HepG2 (cell line): ENCODE data around the gene GHRH. TPM values are rescaled to one million over a fixed set of nuclear protein-coding genes. Genes with fewer than 3 reads are reported as not detected.

Source experiments
- ATF1 ChIP-seq: IDR thresholded peaks from 2 replicates; pipeline ENCODE4 v1.6.1; 2016; ENCODE audit warnings: mild to moderate bottlenecking, control low read depth
- CEBPB ChIP-seq: IDR thresholded peaks from 2 replicates; pipeline ENCODE4 v1.6.1; 2011; ENCODE audit warnings: low read depth, low read length, improper control_type of control experiment, borderline replicate concordance
- ETV5 ChIP-seq: IDR thresholded peaks from 2 replicates; pipeline ENCODE4 v1.6.1; 2018; ENCODE audit warnings: missing biosample characterization, missing genetic modification reagents, inconsistent platforms, borderline replicate concordance
- FOSL2 ChIP-seq: sonication (generic); formaldehyde crosslinking; IDR thresholded peaks from 2 replicates; pipeline ENCODE4 v1.4.0; 2020; ENCODE audit warnings: missing genetic modification reagents
- MTA1 ChIP-seq: sonication (generic); formaldehyde crosslinking; IDR thresholded peaks from 2 replicates; pipeline ENCODE4 v1.4.0; 2020; ENCODE audit warnings: missing genetic modification reagents, mild to moderate bottlenecking, borderline replicate concordance
- NAIF1 ChIP-seq: sonication (generic); formaldehyde crosslinking; IDR thresholded peaks from 2 replicates; pipeline ENCODE4 v1.5.0; 2020; ENCODE audit warnings: mild to moderate bottlenecking, missing genetic modification reagents, borderline replicate concordance
- NCOA1 ChIP-seq: sonication (generic); formaldehyde crosslinking; IDR thresholded peaks from 2 replicates; pipeline ENCODE4 v1.9.0; 2021; ENCODE audit warnings: missing genetic modification reagents
- PAF1 ChIP-seq: IDR thresholded peaks from 2 replicates; pipeline ENCODE4 v1.6.1; 2016; ENCODE audit warnings: missing genetic modification reagents, missing compliant biosample characterization
- ZBTB2 ChIP-seq: sonication (generic); formaldehyde crosslinking; IDR thresholded peaks from 2 replicates; pipeline ENCODE4 v1.8.0; 2022; ENCODE audit warnings: low read depth, missing genetic modification reagents
- ZC3H13 ChIP-seq: sonication (generic); formaldehyde crosslinking; IDR thresholded peaks from 2 replicates; pipeline ENCODE4 v1.8.1; 2023; ENCODE audit warnings: mild to moderate bottlenecking, missing genetic modification reagents, moderate library complexity
- ZMYM2 ChIP-seq: sonication (generic); formaldehyde crosslinking; IDR thresholded peaks from 2 replicates; pipeline ENCODE4 v1.8.0; 2022; ENCODE audit warnings: mild to moderate bottlenecking, missing genetic modification reagents
- ZNF564 ChIP-seq: sonication (generic); formaldehyde crosslinking; IDR thresholded peaks from 2 replicates; pipeline ENCODE4 v1.8.1; 2023; ENCODE audit warnings: mild to moderate bottlenecking, missing genetic modification reagents
- ZNF616 ChIP-seq: sonication (generic); formaldehyde crosslinking; IDR thresholded peaks from 2 replicates; pipeline ENCODE4 v1.5.0; 2020; ENCODE audit warnings: low read depth, mild to moderate bottlenecking, missing genetic modification reagents
- ZNF772 ChIP-seq: sonication (generic); formaldehyde crosslinking; IDR thresholded peaks from 2 replicates; pipeline ENCODE4 v1.5.0; 2020; ENCODE audit warnings: mild to moderate bottlenecking, missing genetic modification reagents
- polyA plus RNA-seq, 8 experiments: library from polyadenylated mRNA; depleted of rRNA in 3 of 8; stranded (reverse) in 7 of 8; unstranded in 1 of 8; fragments of >200 nt; fragmentation: Illumina TruSeq in 4 of 8; extraction: Trizol in 4 of 8; gene quantifications; 2 replicates each; pipeline versions ENCODE4 v1.2.1 to v1.2.3, GENCODE V29; 2011 to 2016; ENCODE audit warnings: low read depth in 4 of 8, missing spikeins in 1 of 8, mixed read lengths in 1 of 8; ENCODE audit not compliant: insufficient read depth in 1 of 8
- total RNA-seq, 5 experiments: library from RNA; depleted of rRNA; stranded (reverse); fragments of >200 nt; fragmentation: Illumina TruSeq; extraction: Trizol; gene quantifications; 2 replicates each; pipeline ENCODE4 v1.2.3, GENCODE V29; 2016; ENCODE audit warnings: low read depth in 1 of 5
- TF ChIP-seq, protein P1 (sequence below): IDR thresholded peaks from 2 replicates; pipeline ENCODE4 v1.6.1; 2016; ENCODE audit warnings: low read depth, borderline replicate concordance
- TF ChIP-seq, protein P2 (sequence below): sonication (generic); formaldehyde crosslinking; IDR thresholded peaks from 2 replicates; pipeline ENCODE4 v1.4.0; 2020; ENCODE audit warnings: missing genetic modification reagents
- TF ChIP-seq, protein P3 (sequence below): sonication (generic); formaldehyde crosslinking; IDR thresholded peaks from 2 replicates; pipeline ENCODE4 v1.4.0; 2020; ENCODE audit warnings: low read depth, mild to moderate bottlenecking, missing genetic modification reagents
- TF ChIP-seq, protein P4 (sequence below): IDR thresholded peaks from 2 replicates; pipeline ENCODE4 v1.6.1; 2016

GHRH gene
- total and polyA plus RNA-seq, 2 of the 13 experiments (the other 11 are each of a cell fraction or from before 2014, with no cell fraction given), result not detected

- TF ChIP-seq, protein P1, sequence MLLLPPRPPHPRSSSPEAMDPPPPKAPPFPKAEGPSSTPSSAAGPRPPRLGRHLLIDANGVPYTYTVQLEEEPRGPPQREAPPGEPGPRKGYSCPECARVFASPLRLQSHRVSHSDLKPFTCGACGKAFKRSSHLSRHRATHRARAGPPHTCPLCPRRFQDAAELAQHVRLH, result 0 out of 2 replicates have a peak, but pooled peaks have one; percentile 53
- TF ChIP-seq ETV5 (CRISPR knock-in tag) (peak; percentile 48; the same call in 1 of the 2 replicates), ZMYM2 (CRISPR knock-in tag) (no peak), FOSL2 (CRISPR knock-in tag) (peak; percentile 89), ZC3H13 (CRISPR knock-in tag) (peak; percentile 69; the same call in 1 of the 2 replicates), ATF1 (no peak), NAIF1 (CRISPR knock-in tag) (0 out of 2 replicates have a peak, but pooled peaks have one; percentile 64), ZBTB2 (CRISPR knock-in tag) (peak; percentile 43; the same call in 1 of the 2 replicates), NCOA1 (no peak), ZNF564 (CRISPR knock-in tag) (no peak), ZNF616 (CRISPR knock-in tag) (no peak), CEBPB (peak; percentile 79), PAF1 (CRISPR knock-in tag) (no peak), ZNF772 (CRISPR knock-in tag) (peak; percentile 79), MTA1 (peak; percentile 75; the same call in 1 of the 2 replicates)
- TF ChIP-seq, protein P2, sequence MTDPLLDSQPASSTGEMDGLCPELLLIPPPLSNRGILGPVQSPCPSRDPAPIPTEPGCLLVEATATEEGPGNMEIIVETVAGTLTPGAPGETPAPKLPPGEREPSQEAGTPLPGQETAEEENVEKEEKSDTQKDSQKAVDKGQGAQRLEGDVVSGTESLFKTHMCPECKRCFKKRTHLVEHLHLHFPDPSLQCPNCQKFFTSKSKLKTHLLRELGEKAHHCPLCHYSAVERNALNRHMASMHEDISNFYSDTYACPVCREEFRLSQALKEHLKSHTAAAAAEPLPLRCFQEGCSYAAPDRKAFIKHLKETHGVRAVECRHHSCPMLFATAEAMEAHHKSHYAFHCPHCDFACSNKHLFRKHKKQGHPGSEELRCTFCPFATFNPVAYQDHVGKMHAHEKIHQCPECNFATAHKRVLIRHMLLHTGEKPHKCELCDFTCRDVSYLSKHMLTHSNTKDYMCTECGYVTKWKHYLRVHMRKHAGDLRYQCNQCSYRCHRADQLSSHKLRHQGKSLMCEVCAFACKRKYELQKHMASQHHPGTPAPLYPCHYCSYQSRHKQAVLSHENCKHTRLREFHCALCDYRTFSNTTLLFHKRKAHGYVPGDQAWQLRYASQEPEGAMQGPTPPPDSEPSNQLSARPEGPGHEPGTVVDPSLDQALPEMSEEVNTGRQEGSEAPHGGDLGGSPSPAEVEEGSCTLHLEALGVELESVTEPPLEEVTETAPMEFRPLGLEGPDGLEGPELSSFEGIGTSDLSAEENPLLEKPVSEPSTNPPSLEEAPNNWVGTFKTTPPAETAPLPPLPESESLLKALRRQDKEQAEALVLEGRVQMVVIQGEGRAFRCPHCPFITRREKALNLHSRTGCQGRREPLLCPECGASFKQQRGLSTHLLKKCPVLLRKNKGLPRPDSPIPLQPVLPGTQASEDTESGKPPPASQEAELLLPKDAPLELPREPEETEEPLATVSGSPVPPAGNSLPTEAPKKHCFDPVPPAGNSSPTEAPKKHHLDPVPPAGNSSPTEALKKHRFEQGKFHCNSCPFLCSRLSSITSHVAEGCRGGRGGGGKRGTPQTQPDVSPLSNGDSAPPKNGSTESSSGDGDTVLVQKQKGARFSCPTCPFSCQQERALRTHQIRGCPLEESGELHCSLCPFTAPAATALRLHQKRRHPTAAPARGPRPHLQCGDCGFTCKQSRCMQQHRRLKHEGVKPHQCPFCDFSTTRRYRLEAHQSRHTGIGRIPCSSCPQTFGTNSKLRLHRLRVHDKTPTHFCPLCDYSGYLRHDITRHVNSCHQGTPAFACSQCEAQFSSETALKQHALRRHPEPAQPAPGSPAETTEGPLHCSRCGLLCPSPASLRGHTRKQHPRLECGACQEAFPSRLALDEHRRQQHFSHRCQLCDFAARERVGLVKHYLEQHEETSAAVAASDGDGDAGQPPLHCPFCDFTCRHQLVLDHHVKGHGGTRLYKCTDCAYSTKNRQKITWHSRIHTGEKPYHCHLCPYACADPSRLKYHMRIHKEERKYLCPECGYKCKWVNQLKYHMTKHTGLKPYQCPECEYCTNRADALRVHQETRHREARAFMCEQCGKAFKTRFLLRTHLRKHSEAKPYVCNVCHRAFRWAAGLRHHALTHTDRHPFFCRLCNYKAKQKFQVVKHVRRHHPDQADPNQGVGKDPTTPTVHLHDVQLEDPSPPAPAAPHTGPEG (CRISPR knock-in tag), result no peak
- TF ChIP-seq, protein P3, sequence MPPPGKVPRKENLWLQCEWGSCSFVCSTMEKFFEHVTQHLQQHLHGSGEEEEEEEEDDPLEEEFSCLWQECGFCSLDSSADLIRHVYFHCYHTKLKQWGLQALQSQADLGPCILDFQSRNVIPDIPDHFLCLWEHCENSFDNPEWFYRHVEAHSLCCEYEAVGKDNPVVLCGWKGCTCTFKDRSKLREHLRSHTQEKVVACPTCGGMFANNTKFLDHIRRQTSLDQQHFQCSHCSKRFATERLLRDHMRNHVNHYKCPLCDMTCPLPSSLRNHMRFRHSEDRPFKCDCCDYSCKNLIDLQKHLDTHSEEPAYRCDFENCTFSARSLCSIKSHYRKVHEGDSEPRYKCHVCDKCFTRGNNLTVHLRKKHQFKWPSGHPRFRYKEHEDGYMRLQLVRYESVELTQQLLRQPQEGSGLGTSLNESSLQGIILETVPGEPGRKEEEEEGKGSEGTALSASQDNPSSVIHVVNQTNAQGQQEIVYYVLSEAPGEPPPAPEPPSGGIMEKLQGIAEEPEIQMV (CRISPR knock-in tag), result peak; percentile 68; the same call in 1 of the 2 replicates
- TF ChIP-seq, protein P4, sequence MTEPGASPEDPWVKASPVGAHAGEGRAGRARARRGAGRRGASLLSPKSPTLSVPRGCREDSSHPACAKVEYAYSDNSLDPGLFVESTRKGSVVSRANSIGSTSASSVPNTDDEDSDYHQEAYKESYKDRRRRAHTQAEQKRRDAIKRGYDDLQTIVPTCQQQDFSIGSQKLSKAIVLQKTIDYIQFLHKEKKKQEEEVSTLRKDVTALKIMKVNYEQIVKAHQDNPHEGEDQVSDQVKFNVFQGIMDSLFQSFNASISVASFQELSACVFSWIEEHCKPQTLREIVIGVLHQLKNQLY (CRISPR knock-in tag), result peak; percentile 99
Observed at GRCh38 chr20:37285664-37286374, 24.2 kb upstream of the GHRH start (continued).
